ENCODE data around the gene CEP55.

The CEP55 gene

GRCh38 chr10:93576888-93577287, 80.5 kb downstream of the CEP55 start:
- no peaks in the 10 kb centered on the region for H3K9me3 ChIP-seq (ENCODE audit: control insufficient read depth, low read length)
- no peak overlapping the region for H3K4me3 ChIP-seq (ENCODE audit: low read length)
- H3K36me3 ChIP-seq (ENCODE audit: control insufficient read depth, insufficient read depth, low read length): no peaks in the 10 kb centered on the region
- H3K9ac ChIP-seq (ENCODE audit: low read length): no peak overlapping the region
- no peaks in the 10 kb centered on the region for H3K27me3 ChIP-seq (ENCODE audit: control insufficient read depth, insufficient read depth, low read length)
- peaks cover 45% of the 10 kb centered on the region for H3K4me1 ChIP-seq (ENCODE audit: control insufficient read depth, insufficient read depth, low read length)

GRCh38 chr10:93577565-93577964, 81.2 kb downstream of the CEP55 start:
- H3K36me3 ChIP-seq (ENCODE audit: control insufficient read depth, insufficient read depth, low read length): no peaks in the 10 kb centered on the region
- H3K9ac ChIP-seq (ENCODE audit: low read length): no peak overlapping the region
- peaks cover 45% of the 10 kb centered on the region for H3K4me1 ChIP-seq (ENCODE audit: control insufficient read depth, insufficient read depth, low read length)
- no peaks in the 10 kb centered on the region for H3K9me3 ChIP-seq (ENCODE audit: control insufficient read depth, low read length)
- no peak overlapping the region for H3K4me3 ChIP-seq (ENCODE audit: low read length)
- H3K27me3 ChIP-seq (ENCODE audit: control insufficient read depth, insufficient read depth, low read length): no peaks in the 10 kb centered on the region
